Stimulated activated naive CD8-positive, alpha-beta T cell treated with anti-CD3 and anti-CD28 coated beads, Interleukin-15, amount 100 ng/mL, for 72 hours (primary cell): ENCODE results near the gene ECT2.
"Not testable (repeated sequence)": the region's sequence is repeated elsewhere in the genome, so short reads cannot be mapped to it uniquely, and the experiment has no call there.

Experiments used
- ATAC-seq: fragments of 150-1000 bp; cut with Tn5 transposase; 2 replicates; pipeline ENCODE4 v1.10.0; 2021; ENCODE audit warnings: mild to moderate bottlenecking, moderate library complexity
- DNase-seq, 2 donors: peaks; one replicate each; pipeline ENCODE4 v3.0.0; 2021 to 2022
- H3K27ac Mint-ChIP-seq, 2 donors: one replicate each; pipeline ENCODE4 v1.8.0; 2022; ENCODE audit warnings: mild to moderate bottlenecking in 2 of 2, mixed read lengths in 2 of 2, moderate library complexity in 2 of 2
- H3K27me3 Mint-ChIP-seq: one replicate; pipeline ENCODE4 v1.8.0; 2022; ENCODE audit warnings: mixed read lengths
- H3K4me1 Mint-ChIP-seq: one replicate; pipeline ENCODE4 v1.8.0; 2022; ENCODE audit warnings: mild to moderate bottlenecking, mixed read lengths
- H3K4me3 Mint-ChIP-seq, 2 donors: one replicate each; pipeline ENCODE4 v1.8.0; 2022; ENCODE audit warnings: mild to moderate bottlenecking in 2 of 2, mixed read lengths in 2 of 2, moderate library complexity in 1 of 2
- H3K9me3 Mint-ChIP-seq, 2 donors: one replicate each; pipeline ENCODE4 v1.8.0; 2022; ENCODE audit warnings: mixed read lengths in 2 of 2

Gene ECT2

GRCh38 chr3:172716476-172716875 is 34.0 kb upstream of the ECT2 start:
- no peaks in the 10 kb centered on the region for H3K27me3 Mint-ChIP-seq
- no peak for ATAC-seq
- H3K4me1 Mint-ChIP-seq = no peaks in the 10 kb centered on the region
- H3K4me3 Mint-ChIP-seq = no peak overlapping the region
- H3K9me3 Mint-ChIP-seq = no peaks in the 10 kb centered on the region
- DNase-seq = no peak
- no peak overlapping the region for H3K27ac Mint-ChIP-seq

GRCh38 chr3:172717493-172718088 is 32.9 kb upstream of the ECT2 start:
- DNase-seq = no peak
- H3K27me3 Mint-ChIP-seq = no peaks in the 10 kb centered on the region
- H3K9me3 Mint-ChIP-seq = no peaks in the 10 kb centered on the region
- no peaks in the 10 kb centered on the region for H3K4me1 Mint-ChIP-seq
- ATAC-seq = no peak
- no peak overlapping the region for H3K4me3 Mint-ChIP-seq
- H3K27ac Mint-ChIP-seq = no peak overlapping the region

GRCh38 chr3:172722536-172723040 is 27.9 kb upstream of the ECT2 start:
- peaks cover 0 to 16% of the 10 kb centered on the region in 2 donors for H3K9me3 Mint-ChIP-seq
- not testable (repeated sequence) for H3K4me1 Mint-ChIP-seq, DNase-seq, H3K27me3 Mint-ChIP-seq, ATAC-seq, H3K27ac Mint-ChIP-seq, H3K4me3 Mint-ChIP-seq

DNA sequence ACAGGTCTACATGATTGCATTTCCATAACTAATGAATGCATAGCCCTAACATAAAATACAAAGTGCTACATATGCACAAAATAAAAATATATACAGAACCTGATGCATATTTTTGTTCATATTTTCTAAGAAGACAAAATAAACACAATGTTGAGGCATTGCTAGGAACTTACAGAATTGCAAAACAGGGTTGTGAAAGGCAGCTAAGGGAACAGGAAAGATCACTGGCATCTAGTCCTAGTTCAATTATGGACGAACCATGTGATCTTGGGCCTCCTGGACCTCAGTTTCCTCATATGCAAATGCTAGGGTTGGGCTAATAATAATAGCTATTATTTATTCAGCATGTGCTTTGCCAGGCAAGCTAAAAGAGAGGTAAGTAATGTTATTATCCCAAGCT is 24.1 kb upstream of the ECT2 start:
- Mint-ChIP-seq H3K4me3 (no peak overlapping the region), H3K4me1 (no peaks in the 10 kb centered on the region)
- no peak for DNase-seq

DNA sequence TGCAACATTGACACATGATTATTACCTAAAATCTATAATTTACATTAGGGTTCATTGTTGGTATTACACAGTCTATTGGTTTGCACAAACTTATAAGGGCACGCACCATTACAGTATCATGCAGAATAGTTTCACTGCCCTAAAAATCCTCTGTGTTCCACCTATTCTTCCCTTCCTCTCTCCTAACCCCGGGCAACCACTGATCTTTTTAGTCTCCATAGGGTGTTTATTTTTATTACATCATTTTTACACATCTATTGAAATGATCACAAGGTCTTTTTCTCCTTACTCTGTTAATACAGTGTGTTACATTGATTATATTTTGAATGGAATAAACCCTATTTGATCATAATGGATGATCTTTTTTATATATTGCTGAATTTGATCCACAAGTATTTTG is 15.5 kb upstream of the ECT2 start:
- no peak overlapping the region for H3K27ac Mint-ChIP-seq
- DNase-seq (no peak), ATAC-seq (no peak)
- H3K4me1 Mint-ChIP-seq = no peaks in the 10 kb centered on the region
- no peaks in the 10 kb centered on the region for H3K9me3 Mint-ChIP-seq
- H3K27me3 Mint-ChIP-seq = no peaks in the 10 kb centered on the region
- no peak overlapping the region for H3K4me3 Mint-ChIP-seq

More for the DNA sequence above, 24.1 kb upstream of the ECT2 start:
- ATAC-seq = no peak
- H3K9me3 Mint-ChIP-seq = peaks cover 0 to 16% of the 10 kb centered on the region in 2 donors
- H3K27ac Mint-ChIP-seq = no peak overlapping the region
- H3K27me3 Mint-ChIP-seq = no peaks in the 10 kb centered on the region

DNA sequence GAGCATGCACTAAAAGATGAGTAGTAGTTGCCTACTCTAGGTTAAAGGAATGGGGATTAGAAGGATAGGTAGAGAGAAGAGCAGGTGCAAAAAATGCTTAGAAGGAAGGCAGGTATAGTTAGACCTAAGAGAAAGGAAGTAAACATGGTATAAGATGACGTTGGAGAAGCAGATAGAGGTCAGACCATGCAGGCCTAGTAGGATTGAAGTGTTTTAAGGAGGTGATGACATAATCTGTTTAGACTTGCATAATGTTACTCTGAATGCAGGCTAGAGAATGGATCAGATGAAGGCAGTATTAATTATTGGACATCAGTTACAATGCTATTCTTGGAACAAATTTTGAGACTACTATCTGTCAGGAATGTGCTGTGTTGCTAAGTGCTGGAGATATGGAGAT is 11.1 kb upstream of the ECT2 start:
- DNase-seq = no peak
- no peaks in the 10 kb centered on the region for H3K4me1 Mint-ChIP-seq
- no peaks in the 10 kb centered on the region for H3K9me3 Mint-ChIP-seq
- no peaks in the 10 kb centered on the region for H3K27me3 Mint-ChIP-seq
- H3K27ac Mint-ChIP-seq = no peak overlapping the region
- no peak overlapping the region for H3K4me3 Mint-ChIP-seq
- no peak for ATAC-seq

GRCh38 chr3:172746475-172746874 is 4.1 kb upstream of the ECT2 start:
- ATAC-seq (no peak), DNase-seq (no peak)
- Mint-ChIP-seq H3K4me3 (no peak overlapping the region), H3K4me1 (peaks cover 3% of the 10 kb centered on the region), H3K9me3 (no peaks in the 10 kb centered on the region), H3K27me3 (no peaks in the 10 kb centered on the region), H3K27ac (no peak overlapping the region)

- Mint-ChIP-seq H3K27me3 (no peaks in the 10 kb centered on the region), H3K4me3 (peak overlapping the region in 1 of 2 donors; percentile 100), H3K4me1 (peaks cover 26% of the 10 kb centered on the region), H3K9me3 (no peaks in the 10 kb centered on the region), H3K27ac (peak overlapping the region in 1 of 2 donors; percentile 100)
- DNase-seq (no peak), ATAC-seq (no peak)
These were observed 1.1 kb upstream of the ECT2 start for GRCh38 chr3:172749230-172749965.

- ATAC-seq = no peak
- peak overlapping the region; percentile 99 to 100 for H3K27ac Mint-ChIP-seq
- peak overlapping the region; percentile 97 to 100 for H3K4me3 Mint-ChIP-seq
- H3K4me1 Mint-ChIP-seq = peaks cover 26% of the 10 kb centered on the region
- DNase-seq = no peak
- no peaks in the 10 kb centered on the region for H3K27me3 Mint-ChIP-seq
- no peaks in the 10 kb centered on the region for H3K9me3 Mint-ChIP-seq
These were observed 508 bp upstream of the ECT2 start for GRCh38 chr3:172750069-172750367.

DNA sequence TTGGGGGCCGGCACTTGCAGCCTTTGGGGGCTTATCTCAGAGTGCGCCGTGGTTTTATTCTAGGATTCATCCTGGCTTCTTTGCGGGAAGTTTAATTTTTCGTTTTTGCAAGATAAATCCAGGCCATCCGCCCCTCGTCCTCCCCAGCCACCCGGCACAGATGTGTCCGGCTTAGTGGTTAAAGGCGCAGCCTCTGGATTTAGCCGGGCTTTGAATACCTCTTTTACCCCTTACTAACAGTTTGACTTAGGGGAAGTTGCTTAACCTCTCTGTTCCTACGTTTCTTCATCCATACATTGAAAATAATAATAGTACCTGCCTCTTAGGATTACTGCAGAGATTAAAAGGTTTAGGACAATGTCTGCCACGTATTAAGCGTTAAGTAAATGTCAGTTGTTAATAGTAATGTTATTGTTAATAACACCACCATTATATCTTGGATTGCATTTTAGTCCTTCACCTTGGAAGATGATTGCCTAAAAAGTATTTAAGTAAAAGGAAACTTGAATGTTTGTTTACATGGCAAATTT is 714 bp downstream of the ECT2 start:
- Mint-ChIP-seq H3K4me3 (peak overlapping the region; percentile 97 to 100), H3K27ac (peak overlapping the region; percentile 99 to 100), H3K27me3 (no peaks in the 10 kb centered on the region), H3K4me1 (peaks cover 26% of the 10 kb centered on the region), H3K9me3 (no peaks in the 10 kb centered on the region)
- ATAC-seq (peak; percentile 6), DNase-seq (peak in 1 of 2 donors; percentile 18)

DNA sequence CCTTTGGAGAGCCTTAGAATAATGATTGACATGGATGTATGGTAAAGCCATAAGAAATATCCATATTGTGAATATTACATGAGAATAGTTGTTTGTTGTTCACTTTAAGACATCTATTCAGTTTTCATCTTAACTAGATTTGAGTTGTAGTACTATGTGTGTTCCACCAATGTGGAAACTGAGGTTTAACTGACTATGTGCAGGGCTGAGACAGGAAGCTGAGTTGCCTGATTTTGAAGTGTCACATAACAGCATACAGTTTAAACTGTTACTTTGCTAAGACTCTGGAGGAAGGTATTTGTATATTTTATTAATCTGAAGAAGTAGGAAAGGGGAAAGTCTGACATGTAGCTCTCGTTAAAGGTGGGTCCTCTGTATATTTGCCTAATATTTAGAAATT is 2.1 kb downstream of the ECT2 start:
- ATAC-seq (no peak), DNase-seq (no peak)
- no peak overlapping the region for H3K27ac Mint-ChIP-seq
- H3K4me3 Mint-ChIP-seq = peak overlapping the region in 1 of 2 donors; percentile 100
- H3K9me3 Mint-ChIP-seq = no peaks in the 10 kb centered on the region
- peaks cover 26% of the 10 kb centered on the region for H3K4me1 Mint-ChIP-seq
- H3K27me3 Mint-ChIP-seq = no peaks in the 10 kb centered on the region

- H3K4me1 Mint-ChIP-seq = peaks cover 26% of the 10 kb centered on the region
- ATAC-seq = no peak
- H3K4me3 Mint-ChIP-seq = no peak overlapping the region
- no peak overlapping the region for H3K27ac Mint-ChIP-seq
- H3K27me3 Mint-ChIP-seq = no peaks in the 10 kb centered on the region
- H3K9me3 Mint-ChIP-seq = no peaks in the 10 kb centered on the region
- DNase-seq = no peak
These were observed 2.6 kb downstream of the ECT2 start for GRCh38 chr3:172753125-172753524.

DNA sequence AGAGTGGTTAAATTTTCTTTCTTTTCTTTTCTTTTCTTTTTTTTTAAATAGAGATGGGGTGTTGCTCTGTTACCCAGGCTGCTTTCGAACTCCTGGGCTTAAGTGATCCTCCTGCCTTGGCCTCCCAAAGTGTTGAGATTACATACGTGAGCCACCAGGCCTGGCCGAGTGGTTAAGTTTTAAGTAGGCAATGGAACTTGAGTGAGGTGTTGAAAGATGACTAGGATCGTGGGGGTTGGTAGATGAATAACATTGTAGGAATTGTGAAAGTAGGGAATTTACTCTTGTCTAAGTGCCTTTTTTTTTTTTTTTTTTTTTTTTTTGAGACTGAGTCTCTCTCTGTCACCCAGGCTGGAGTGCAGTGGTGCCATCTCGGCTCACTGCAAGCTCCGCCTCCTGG is 9.9 kb downstream of the ECT2 start:
- not testable (repeated sequence) for ATAC-seq, H3K27ac Mint-ChIP-seq, H3K4me1 Mint-ChIP-seq, DNase-seq, H3K9me3 Mint-ChIP-seq, H3K27me3 Mint-ChIP-seq, H3K4me3 Mint-ChIP-seq

DNA sequence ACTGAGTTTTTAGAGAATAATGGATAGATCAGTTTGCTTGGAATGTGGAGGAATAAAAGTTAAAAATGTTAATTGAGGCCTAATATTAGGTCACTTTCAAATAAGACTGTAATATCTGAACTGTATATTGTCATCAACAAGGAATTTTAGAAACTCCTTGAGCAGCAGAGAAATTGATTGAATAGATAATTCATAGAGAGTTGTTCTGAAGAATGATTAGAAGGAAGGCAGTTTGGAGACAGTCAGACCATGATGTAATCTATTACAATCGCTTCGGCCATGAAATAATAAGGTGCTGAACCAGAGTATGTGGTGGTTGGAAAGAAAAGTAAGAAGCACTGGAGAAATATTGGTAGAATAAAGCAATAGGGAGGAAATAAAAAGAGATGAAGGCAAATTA is 15.7 kb downstream of the ECT2 start:
- Mint-ChIP-seq H3K27ac (no peak overlapping the region), H3K4me3 (no peak overlapping the region)
- ATAC-seq = no peak

DNA sequence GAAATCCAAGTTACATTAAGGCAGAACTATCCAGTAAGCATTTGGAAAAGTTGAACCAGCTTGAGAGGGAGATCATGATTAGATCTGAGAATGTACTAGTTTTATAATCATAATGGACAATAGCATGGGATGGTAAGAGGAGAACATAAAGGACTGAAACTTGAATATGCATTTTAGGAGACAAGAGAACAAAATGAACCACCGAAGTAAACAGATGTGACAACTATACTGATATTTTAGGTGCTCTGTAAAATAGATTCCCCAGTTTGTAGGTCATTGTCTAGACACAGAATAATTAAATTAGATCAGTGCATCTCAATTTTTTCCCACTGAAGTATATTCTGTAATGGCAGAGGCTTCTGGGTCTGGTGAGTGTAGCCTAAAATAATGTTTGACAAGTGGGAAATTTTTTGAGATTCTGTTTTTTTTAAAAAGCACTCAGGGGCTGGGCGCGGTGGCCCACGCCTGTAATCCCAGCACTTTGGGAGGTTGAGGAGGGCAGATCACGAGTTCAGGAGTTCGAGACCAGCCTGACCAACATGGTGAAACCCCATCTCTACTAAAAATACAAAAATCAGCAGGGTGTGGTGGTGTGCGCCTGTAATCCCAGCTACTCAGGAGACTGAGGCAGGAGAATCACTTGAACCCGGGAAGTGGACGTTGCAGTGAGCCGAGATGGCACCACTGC is 16.3 kb downstream of the ECT2 start:
- DNase-seq (no peak), ATAC-seq (no peak)
- Mint-ChIP-seq H3K27ac (no peak overlapping the region), H3K9me3 (no peaks in the 10 kb centered on the region), H3K4me1 (peaks cover 8% of the 10 kb centered on the region), H3K27me3 (no peaks in the 10 kb centered on the region), H3K4me3 (no peak overlapping the region)

More for the DNA sequence above, 15.7 kb downstream of the ECT2 start:
- Mint-ChIP-seq H3K27me3 (no peaks in the 10 kb centered on the region), H3K9me3 (no peaks in the 10 kb centered on the region), H3K4me1 (peaks cover 2% of the 10 kb centered on the region)
- no peak for DNase-seq

DNA sequence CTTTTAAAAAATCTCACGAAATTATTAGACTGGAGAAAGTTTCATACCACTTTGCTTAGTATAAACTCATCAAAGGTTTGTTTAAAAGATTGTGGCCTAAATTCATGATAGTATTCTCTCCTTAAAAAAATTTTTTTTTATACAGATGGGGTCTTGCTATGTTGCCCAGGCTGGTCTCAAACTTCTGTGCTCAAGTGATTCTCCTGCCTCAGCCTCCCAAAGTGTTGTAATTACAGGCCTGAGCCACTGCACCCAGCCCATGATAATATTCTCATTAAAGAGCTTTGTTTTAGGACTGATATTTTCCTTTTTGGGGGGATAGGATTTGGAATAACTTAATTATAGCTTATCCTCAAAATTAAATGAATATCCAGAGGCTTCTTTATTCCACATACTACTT is 19.9 kb downstream of the ECT2 start:
- no peak for ATAC-seq
- no peaks in the 10 kb centered on the region for H3K9me3 Mint-ChIP-seq
- H3K4me1 Mint-ChIP-seq = peaks cover 17% of the 10 kb centered on the region
- no peaks in the 10 kb centered on the region for H3K27me3 Mint-ChIP-seq
- no peak for DNase-seq
- H3K4me3 Mint-ChIP-seq = no peak overlapping the region
- no peak overlapping the region for H3K27ac Mint-ChIP-seq
